Mucosa of stomach (tissue), 1 donor: ENCODE results near the gene COLEC11.

Experiments
- H3K27me3 ChIP-seq: one replicate; pipeline ENCODE4 v1.7.0; 2013; ENCODE audit warnings: mild to moderate bottlenecking, low read length; ENCODE audit not compliant: control insufficient read depth, insufficient read depth
- H3K36me3 ChIP-seq: one replicate; pipeline ENCODE4 v1.7.0; 2013; ENCODE audit warnings: low read length; ENCODE audit not compliant: control insufficient read depth, insufficient read depth
- H3K4me1 ChIP-seq: one replicate; pipeline ENCODE4 v1.7.0; 2013; ENCODE audit warnings: mild to moderate bottlenecking, low read length; ENCODE audit not compliant: control insufficient read depth, insufficient read depth
- H3K4me3 ChIP-seq: one replicate; pipeline ENCODE4 v1.7.0; 2013; ENCODE audit warnings: low read length
- H3K9ac ChIP-seq: one replicate; pipeline ENCODE4 v1.7.0; 2013; ENCODE audit warnings: mild to moderate bottlenecking, low read length, moderate library complexity
- H3K9me3 ChIP-seq: one replicate; pipeline ENCODE4 v1.7.0; 2013; ENCODE audit warnings: mild to moderate bottlenecking, low read length, moderate library complexity; ENCODE audit not compliant: control insufficient read depth
- donor health status: Pancreatic carcinoma.

The COLEC11 gene

DNA sequence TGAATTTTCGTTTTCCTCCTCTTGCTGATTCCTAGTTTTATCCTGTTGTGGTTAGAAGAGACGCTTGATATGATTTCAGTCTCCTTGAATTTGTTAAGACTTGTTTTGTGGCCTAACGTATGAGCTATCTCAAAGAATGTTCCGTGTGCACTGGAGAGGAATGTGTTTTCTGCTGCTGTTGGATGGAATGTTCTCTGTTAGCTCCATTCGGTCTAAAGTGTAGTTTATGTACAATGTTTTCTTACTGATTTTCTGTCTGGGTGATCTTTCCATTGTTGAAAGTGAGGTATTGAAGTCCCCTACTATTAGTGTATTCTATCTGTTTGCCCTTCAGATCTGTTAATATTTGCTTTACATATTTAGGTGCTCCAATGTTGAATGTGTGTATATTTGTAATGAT is 25.9 kb downstream of the COLEC11 start:
- Histone ChIP-seq H3K27me3 (no peaks in the 10 kb centered on the region), H3K36me3 (no peaks in the 10 kb centered on the region), H3K9me3 (no peaks in the 10 kb centered on the region)

DNA sequence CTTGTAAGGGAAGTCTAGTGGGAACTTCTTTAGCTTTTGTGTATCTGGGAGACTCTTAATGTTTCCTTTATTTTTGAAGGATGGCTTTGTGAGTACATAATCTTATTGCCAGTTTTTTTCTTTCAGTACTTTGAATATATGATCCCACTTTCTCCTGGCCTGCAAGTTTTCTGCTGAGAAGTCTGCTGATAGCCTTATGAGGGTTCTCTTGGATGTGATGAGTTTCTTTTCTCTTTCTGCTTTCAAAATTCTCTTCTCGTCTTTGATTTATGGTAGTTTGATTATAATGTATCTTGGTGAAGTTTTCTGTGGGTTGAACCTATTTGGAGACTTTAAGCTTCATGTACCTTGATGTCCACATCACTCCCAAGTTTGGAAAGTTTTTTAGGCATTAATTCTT is 28.1 kb downstream of the COLEC11 start:
- Histone ChIP-seq H3K9ac (no peak overlapping the region), H3K4me3 (no peak overlapping the region), H3K4me1 (peaks cover 7% of the 10 kb centered on the region), H3K36me3 (no peaks in the 10 kb centered on the region), H3K9me3 (no peaks in the 10 kb centered on the region), H3K27me3 (no peaks in the 10 kb centered on the region)

More for the DNA sequence above, 25.9 kb downstream of the COLEC11 start:
- Histone ChIP-seq H3K4me3 (no peak overlapping the region), H3K4me1 (peaks cover under 1% of the 10 kb centered on the region), H3K9ac (no peak overlapping the region)

DNA sequence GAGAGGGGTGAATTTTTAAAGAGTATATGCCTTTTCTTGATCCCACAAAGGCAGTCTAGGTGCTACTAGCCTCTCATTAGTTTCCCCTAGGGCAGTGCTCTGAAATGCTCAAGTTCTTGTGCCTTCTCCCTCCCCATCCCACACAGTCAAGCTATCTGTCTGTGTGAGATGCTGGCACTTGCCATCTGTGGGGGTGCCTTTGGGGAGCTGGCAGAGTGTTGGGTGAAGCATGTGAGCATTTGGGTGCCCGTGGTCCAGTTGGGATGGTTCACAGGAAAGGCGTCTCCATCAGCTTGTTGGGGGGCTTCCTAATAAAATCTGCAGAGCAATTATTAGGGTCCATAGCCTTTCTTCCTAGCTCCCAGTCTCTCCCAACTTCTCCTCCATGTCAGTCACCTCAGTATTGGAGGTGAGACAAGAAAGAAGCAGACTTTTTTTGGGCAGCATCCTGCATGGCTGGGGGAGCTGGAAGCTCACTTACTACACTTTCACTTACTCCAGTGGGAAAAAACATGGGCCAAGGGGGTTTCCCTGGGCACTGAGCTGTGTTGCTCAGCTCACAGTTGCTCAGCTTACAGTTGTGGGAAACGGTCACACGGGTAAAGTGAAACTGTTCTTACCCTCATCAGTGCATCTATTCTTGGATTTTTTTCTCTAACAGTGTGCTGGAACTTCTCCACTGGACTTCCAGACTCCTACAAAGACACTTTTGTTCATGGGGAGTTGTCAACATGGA is 29.3 kb downstream of the COLEC11 start:
- Histone ChIP-seq H3K9me3 (no peaks in the 10 kb centered on the region), H3K9ac (no peak overlapping the region), H3K4me3 (no peak overlapping the region), H3K27me3 (no peaks in the 10 kb centered on the region), H3K36me3 (no peaks in the 10 kb centered on the region), H3K4me1 (peaks cover 7% of the 10 kb centered on the region)

DNA sequence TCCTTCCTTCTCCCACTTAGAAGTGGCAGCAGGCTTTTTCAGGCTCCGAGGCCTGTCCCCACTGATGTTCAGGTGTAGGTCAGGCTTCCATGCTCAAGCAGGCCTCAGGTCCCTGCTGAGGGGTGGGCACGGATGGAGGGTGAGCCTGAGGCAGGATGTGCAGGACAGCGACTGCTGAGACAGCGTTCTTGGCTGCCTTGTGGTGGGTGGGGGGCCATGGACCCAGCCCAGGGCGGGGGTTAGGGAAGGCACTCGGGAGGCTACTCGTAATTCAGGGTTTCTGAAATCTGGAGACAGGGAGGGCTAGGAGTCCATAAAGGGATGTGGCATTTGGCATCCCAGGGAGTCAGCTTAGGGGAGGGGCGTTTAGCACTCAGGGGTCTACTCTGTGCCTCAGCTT is 30.3 kb downstream of the COLEC11 start:
- H3K9me3 ChIP-seq, result no peaks in the 10 kb centered on the region
- no peak overlapping the region for H3K9ac ChIP-seq
- no peaks in the 10 kb centered on the region for H3K36me3 ChIP-seq
- peaks cover 7% of the 10 kb centered on the region for H3K4me1 ChIP-seq
- no peak overlapping the region for H3K4me3 ChIP-seq
- no peaks in the 10 kb centered on the region for H3K27me3 ChIP-seq

DNA sequence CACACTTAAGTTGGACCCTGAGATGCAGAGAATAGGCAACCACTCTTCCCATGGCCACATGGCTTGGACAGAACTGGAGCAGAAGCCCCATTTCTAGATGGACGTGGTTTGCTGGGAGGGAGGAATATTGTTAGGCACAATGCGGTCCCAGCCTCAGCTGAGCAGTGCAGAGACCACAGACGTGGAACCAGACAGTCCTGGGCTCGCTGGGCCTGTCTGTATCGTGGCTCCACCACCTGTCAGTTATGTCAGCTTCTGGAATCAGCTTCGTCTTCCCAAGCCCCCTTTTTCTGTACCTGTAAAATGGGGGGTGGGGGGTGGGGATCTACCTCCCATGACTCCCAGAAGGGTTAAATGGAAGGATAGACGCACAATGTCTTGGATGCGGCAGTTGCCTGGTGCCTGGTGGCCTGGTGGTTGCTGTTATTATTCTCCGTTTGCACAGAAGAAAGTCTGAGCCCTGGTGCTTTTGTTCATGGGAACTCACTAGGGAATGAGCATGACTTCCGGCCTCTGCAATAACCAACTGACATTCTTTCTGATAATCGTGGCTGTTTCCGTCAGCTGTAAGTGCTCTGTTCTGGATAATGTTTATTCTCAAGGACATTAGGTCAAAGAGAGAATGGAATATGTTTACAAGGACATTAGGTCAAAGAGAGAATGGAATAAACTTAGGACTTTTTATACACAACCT is 31.4 kb downstream of the COLEC11 start:
- Histone ChIP-seq H3K9ac (no peak overlapping the region), H3K36me3 (no peaks in the 10 kb centered on the region), H3K27me3 (no peaks in the 10 kb centered on the region)

DNA sequence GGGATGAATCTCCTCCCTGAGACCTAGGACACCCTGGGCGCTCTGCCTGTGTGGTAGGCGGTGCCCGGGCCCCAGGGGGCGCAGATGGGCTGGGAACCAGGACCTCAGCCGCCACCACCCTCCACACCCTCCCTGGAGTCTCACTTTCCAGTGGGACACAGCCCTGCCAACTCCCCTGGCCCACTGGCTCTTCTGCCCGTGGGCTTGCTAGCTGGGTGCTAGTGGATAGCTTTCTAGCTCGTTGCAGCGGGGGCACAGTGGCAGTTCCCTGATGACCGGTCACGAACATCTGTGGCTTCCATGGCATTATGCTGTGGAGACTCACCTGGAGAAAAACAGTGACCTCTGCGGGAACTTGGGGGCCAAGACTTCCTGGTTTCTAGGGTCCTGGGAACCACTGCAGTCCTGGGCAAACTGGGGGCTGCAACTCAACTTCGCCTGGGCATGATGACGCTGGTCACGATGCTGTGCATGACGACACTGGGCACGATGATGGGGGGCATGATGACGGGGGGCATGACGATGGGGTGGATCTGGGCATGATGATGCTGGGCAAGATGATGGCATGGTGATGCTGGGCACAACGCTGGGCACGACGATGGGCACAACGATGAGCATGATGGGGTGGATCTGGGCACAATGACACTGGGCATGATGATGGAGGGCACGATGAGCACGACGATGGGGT is 32.0 kb downstream of the COLEC11 start:
- no peak overlapping the region for H3K9ac ChIP-seq
- peaks cover 7% of the 10 kb centered on the region for H3K4me1 ChIP-seq
- no peak overlapping the region for H3K4me3 ChIP-seq
- H3K9me3 ChIP-seq, result no peaks in the 10 kb centered on the region
- no peaks in the 10 kb centered on the region for H3K27me3 ChIP-seq
- no peaks in the 10 kb centered on the region for H3K36me3 ChIP-seq

More for the DNA sequence above, 31.4 kb downstream of the COLEC11 start:
- H3K9me3 ChIP-seq, result no peaks in the 10 kb centered on the region
- peaks cover 7% of the 10 kb centered on the region for H3K4me1 ChIP-seq
- H3K4me3 ChIP-seq, result no peak overlapping the region

DNA sequence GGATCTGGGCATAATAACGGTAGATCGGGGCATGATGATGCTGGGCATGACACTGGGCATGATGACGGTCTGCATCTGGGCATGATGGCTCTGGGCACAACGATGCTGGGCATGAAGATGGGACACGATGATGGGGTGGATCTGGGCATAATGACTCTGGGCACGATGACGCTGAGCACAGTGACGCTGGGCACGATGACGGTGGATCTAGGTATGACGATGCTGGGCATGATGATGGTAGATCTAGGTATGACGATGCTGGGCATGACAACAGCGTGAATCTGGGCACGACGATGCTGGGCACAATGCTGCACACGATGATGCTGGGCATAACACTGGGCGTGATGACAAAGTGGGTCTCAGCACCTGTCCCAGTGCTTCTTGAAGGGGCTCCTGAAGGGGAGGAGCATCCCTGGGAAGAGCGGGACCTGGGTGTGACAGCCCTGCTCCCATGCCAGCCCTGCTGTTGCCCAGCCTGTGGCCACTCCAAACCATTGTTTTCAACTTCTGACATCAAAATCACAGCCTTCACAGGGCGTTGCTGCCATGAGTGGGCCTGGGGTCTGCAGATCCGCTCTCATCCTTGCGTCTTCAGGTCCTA is 32.7 kb downstream of the COLEC11 start:
- no peaks in the 10 kb centered on the region for H3K9me3 ChIP-seq
- H3K9ac ChIP-seq, result no peak overlapping the region
- H3K27me3 ChIP-seq, result no peaks in the 10 kb centered on the region
- no peak overlapping the region for H3K4me3 ChIP-seq
- no peaks in the 10 kb centered on the region for H3K36me3 ChIP-seq
- H3K4me1 ChIP-seq, result peaks cover 7% of the 10 kb centered on the region

DNA sequence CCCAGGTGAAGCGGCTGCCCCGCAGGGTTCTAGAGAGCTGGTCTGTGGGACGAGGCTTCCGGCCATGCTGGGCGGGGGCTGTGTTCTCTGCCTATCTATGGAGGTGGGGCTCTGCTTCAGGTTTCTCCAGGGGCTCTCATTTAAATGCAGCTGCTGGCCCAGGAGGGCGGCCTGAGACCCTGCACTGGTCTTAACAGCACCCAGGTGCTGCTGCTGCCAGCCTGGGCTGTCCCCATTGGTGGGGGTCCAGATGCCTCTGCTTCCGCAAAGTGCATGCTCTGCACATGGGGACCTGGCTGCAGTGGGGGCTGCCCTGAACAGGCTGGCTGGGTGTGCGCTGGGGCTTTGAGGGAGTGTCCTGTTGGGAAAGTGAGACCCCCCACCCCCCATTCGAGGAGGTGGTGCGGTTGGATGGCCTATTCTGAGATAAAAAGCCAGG is 33.3 kb downstream of the COLEC11 start:
- Histone ChIP-seq H3K27me3 (no peaks in the 10 kb centered on the region), H3K9ac (no peak overlapping the region), H3K4me3 (no peak overlapping the region), H3K9me3 (no peaks in the 10 kb centered on the region), H3K36me3 (no peaks in the 10 kb centered on the region), H3K4me1 (peaks cover 7% of the 10 kb centered on the region)

DNA sequence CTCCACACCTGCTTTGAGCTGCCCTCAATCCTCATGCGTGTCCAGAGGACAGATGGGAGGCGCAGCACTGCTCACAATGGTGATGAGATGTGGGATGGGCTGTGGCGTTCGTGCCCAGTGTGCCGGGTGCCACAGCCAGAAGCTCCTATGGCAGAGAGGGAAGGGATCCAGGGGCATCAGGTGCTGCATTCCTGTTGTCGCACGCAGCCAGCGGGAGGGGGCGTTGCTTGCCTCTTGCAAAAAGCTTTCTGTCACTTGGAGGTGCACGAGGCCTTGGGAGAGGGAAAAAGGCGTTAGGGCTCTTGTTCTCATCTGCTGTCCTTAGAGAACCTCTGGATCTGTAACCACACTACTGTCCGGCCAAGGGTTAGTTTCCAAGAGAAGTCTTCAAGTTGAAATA is 33.9 kb downstream of the COLEC11 start:
- H3K9ac ChIP-seq, result no peak overlapping the region
- no peaks in the 10 kb centered on the region for H3K9me3 ChIP-seq
- no peaks in the 10 kb centered on the region for H3K27me3 ChIP-seq
- H3K36me3 ChIP-seq, result no peaks in the 10 kb centered on the region
- H3K4me1 ChIP-seq, result peaks cover 7% of the 10 kb centered on the region
- no peak overlapping the region for H3K4me3 ChIP-seq

DNA sequence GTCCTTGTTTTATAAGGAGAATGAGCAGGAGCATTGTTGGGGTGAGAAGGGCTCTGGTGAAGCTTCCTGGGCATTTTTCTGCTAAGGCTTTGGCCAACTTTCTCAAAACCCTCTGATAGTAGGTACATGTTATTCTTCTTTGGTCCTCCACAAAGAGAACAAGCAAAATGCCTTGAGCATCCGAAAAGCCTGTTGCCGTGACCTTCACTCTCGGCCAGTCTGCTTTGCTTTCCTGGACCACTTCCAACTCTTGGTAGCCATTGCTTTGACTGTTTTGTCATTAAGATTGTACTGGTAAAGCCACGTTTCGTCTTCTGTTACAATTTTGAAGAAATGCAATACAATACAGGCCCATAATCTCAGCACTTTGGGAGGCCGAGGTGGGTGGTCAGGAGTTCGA is 35.7 kb downstream of the COLEC11 start:
- Histone ChIP-seq H3K27me3 (no peaks in the 10 kb centered on the region), H3K36me3 (no peaks in the 10 kb centered on the region), H3K4me1 (peaks cover 7% of the 10 kb centered on the region), H3K9me3 (no peaks in the 10 kb centered on the region), H3K9ac (no peak overlapping the region), H3K4me3 (no peak overlapping the region)

DNA sequence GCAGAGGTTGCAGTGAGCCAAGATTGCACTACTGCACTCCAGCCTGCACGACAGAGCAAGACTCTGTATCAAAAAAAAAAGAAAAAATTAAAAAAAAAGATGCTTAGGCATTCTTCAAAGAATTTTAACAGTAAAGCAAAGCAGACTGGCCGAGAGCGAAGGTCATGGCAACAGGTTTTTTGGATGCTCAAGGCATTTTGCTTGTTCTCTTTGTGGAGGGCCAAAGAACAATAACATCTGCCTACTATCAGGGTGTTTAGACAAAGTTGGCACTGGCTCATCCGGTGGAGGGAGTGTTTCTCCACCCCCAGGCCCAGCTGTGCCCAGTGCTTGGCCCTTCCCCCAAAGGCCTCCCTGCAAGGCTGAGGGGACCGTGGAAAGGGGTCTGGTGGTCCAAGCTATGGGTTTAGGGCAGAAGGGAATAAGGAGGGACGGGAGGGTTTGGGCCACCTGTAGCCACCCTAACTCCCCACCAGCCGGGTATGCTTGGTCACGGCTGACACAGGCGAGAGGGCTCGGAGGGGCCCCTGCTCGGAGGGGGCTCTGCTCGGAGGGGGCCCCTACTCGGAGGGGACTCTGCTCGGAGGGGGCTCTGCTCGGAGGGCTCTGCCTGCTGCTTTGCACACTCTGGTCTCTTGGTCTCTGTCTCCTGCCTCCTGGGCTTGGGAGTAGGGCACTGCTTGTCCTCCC is 36.4 kb downstream of the COLEC11 start:
- no peaks in the 10 kb centered on the region for H3K36me3 ChIP-seq
- no peaks in the 10 kb centered on the region for H3K9me3 ChIP-seq
- peaks cover 1% of the 10 kb centered on the region for H3K4me1 ChIP-seq
- no peaks in the 10 kb centered on the region for H3K27me3 ChIP-seq
- no peak overlapping the region for H3K4me3 ChIP-seq
- H3K9ac ChIP-seq, result no peak overlapping the region
